Measurements from ENCODE around the gene DRC3. TPM values are rescaled to one million over a fixed set of nuclear protein-coding genes. Genes with fewer than 3 reads are reported as not detected.

DRC3 gene
- total RNA-seq, 4 donors from 2014 or later: 1.1 to 3.5 (median 1.7) TPM

- H3K27ac ChIP-seq: no peak overlapping the region
- ATAC-seq: no peak
- H3K27me3 ChIP-seq: no peaks in the 10 kb centered on the region
- 80% methylated on average over 1 of the region's 6 CpGs; no CpG with 5 or more reads in 1 of the 2 donors for WGBS, 2 donors (ENCODE audit: low coverage in 1 of 2)
- H3K36me3 ChIP-seq: peaks cover 0 to 71% of the 10 kb centered on the region in 2 donors
- no peak for TF ChIP-seq EP300 (IDR thresholded peaks at IDR 0.05)
- TF ChIP-seq, protein P1, sequence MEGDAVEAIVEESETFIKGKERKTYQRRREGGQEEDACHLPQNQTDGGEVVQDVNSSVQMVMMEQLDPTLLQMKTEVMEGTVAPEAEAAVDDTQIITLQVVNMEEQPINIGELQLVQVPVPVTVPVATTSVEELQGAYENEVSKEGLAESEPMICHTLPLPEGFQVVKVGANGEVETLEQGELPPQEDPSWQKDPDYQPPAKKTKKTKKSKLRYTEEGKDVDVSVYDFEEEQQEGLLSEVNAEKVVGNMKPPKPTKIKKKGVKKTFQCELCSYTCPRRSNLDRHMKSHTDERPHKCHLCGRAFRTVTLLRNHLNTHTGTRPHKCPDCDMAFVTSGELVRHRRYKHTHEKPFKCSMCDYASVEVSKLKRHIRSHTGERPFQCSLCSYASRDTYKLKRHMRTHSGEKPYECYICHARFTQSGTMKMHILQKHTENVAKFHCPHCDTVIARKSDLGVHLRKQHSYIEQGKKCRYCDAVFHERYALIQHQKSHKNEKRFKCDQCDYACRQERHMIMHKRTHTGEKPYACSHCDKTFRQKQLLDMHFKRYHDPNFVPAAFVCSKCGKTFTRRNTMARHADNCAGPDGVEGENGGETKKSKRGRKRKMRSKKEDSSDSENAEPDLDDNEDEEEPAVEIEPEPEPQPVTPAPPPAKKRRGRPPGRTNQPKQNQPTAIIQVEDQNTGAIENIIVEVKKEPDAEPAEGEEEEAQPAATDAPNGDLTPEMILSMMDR (IDR thresholded peaks at IDR 0.05): no peak
- TF ChIP-seq POLR2A (IDR thresholded peaks at IDR 0.05): no peak
- TF ChIP-seq POLR2AphosphoS5 (IDR thresholded peaks at IDR 0.05): no peak
- peaks cover 0 to 6% (median 0%) of the 10 kb centered on the region in 3 donors for H3K4me1 ChIP-seq
- no peaks in the 10 kb centered on the region for H3K9me3 ChIP-seq
- H3K4me3 ChIP-seq: no peak overlapping the region
Observed at GRCh38 chr17:18020971-18021370, 48.3 kb downstream of the DRC3 start.

GRCh38 chr17:18021372-18021771, 48.7 kb downstream of the DRC3 start:
- Histone ChIP-seq H3K27ac (no peak overlapping the region), H3K4me1 (peaks cover 0 to 6% (median 0%) of the 10 kb centered on the region in 3 donors), H3K4me3 (no peak overlapping the region), H3K27me3 (no peaks in the 10 kb centered on the region), H3K9me3 (no peaks in the 10 kb centered on the region), H3K36me3 (peaks cover 0 to 71% of the 10 kb centered on the region in 2 donors)
- WGBS, 2 donors (ENCODE audit: low coverage in 1 of 2): no CpG with 5 or more reads among the region's 5 CpGs
- TF ChIP-seq POLR2A (IDR thresholded peaks at IDR 0.05): no peak
- TF ChIP-seq EP300 (IDR thresholded peaks at IDR 0.05): no peak
- TF ChIP-seq, protein P1 (IDR thresholded peaks at IDR 0.05): no peak
- no peak for TF ChIP-seq POLR2AphosphoS5 (IDR thresholded peaks at IDR 0.05)
- no peak for ATAC-seq

GRCh38 chr17:18025241-18025944, 52.7 kb downstream of the DRC3 start:
- Histone ChIP-seq H3K9me3 (no peaks in the 10 kb centered on the region), H3K4me1 (no peaks in the 10 kb centered on the region), H3K27me3 (no peaks in the 10 kb centered on the region), H3K36me3 (peaks cover 0 to 69% of the 10 kb centered on the region in 2 donors), H3K27ac (no peak overlapping the region), H3K4me3 (no peak overlapping the region)
- TF ChIP-seq, protein P1 (IDR thresholded peaks at IDR 0.05): no peak
- TF ChIP-seq POLR2AphosphoS5 (IDR thresholded peaks at IDR 0.05) (no peak), EP300 (IDR thresholded peaks at IDR 0.05) (no peak), POLR2A (IDR thresholded peaks at IDR 0.05) (no peak)
- no peak for ATAC-seq
- WGBS, 2 donors (ENCODE audit: low coverage in 1 of 2): 48 to 60% methylated on average over 2 to 5 of the region's 5 CpGs

- Histone ChIP-seq H3K27ac (no peak overlapping the region), H3K36me3 (peaks cover 0 to 64% of the 10 kb centered on the region in 2 donors), H3K27me3 (no peaks in the 10 kb centered on the region), H3K9me3 (no peaks in the 10 kb centered on the region), H3K4me3 (no peak overlapping the region), H3K4me1 (no peaks in the 10 kb centered on the region)
- ATAC-seq: no peak
- TF ChIP-seq POLR2AphosphoS5 (IDR thresholded peaks at IDR 0.05): no peak
- TF ChIP-seq, protein P1 (IDR thresholded peaks at IDR 0.05): no peak
- TF ChIP-seq POLR2A (IDR thresholded peaks at IDR 0.05): no peak
- TF ChIP-seq EP300 (IDR thresholded peaks at IDR 0.05): no peak
- 0 to 80% methylated on average over 1 to 2 of the region's 11 CpGs for WGBS, 2 donors (ENCODE audit: low coverage in 1 of 2)
Observed at GRCh38 chr17:18025945-18026776, 53.5 kb downstream of the DRC3 start.

Measured in gastroesophageal sphincter (tissue), 4 donors.